GM12873 (cell line): ENCODE results near the gene IRAK2.

Experiments
- TF ChIP-seq, protein P1 (sequence below): IDR thresholded peaks from 2 replicates; pipeline ENCODE4 v1.5.1; 2012; ENCODE audit warnings: low read depth, mild to moderate bottlenecking, moderate library complexity, low read length, control low read depth; ENCODE audit not compliant: insufficient read depth; ENCODE audit errors: missing control alignments

Gene IRAK2

DNA sequence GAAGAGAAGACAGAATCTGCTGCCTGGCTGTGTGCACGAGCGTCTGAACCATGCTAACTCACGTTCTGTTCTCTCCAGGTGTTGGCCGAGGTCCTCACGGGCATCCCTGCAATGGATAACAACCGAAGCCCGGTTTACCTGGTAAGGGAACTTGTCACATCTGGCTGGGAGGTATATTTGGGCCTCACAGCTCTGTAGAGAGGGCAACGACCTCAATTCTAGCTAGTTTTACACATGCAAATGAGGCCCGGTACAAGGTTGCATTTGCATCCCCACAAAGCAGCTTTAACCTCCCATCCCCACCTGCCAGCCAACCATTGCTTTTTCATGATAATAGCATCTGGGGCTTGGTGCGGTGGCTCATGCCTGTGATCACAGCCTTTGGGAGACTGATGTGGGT is 61.6 kb downstream of the IRAK2 start:
- TF ChIP-seq, protein P1, sequence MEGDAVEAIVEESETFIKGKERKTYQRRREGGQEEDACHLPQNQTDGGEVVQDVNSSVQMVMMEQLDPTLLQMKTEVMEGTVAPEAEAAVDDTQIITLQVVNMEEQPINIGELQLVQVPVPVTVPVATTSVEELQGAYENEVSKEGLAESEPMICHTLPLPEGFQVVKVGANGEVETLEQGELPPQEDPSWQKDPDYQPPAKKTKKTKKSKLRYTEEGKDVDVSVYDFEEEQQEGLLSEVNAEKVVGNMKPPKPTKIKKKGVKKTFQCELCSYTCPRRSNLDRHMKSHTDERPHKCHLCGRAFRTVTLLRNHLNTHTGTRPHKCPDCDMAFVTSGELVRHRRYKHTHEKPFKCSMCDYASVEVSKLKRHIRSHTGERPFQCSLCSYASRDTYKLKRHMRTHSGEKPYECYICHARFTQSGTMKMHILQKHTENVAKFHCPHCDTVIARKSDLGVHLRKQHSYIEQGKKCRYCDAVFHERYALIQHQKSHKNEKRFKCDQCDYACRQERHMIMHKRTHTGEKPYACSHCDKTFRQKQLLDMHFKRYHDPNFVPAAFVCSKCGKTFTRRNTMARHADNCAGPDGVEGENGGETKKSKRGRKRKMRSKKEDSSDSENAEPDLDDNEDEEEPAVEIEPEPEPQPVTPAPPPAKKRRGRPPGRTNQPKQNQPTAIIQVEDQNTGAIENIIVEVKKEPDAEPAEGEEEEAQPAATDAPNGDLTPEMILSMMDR, result no peak

DNA sequence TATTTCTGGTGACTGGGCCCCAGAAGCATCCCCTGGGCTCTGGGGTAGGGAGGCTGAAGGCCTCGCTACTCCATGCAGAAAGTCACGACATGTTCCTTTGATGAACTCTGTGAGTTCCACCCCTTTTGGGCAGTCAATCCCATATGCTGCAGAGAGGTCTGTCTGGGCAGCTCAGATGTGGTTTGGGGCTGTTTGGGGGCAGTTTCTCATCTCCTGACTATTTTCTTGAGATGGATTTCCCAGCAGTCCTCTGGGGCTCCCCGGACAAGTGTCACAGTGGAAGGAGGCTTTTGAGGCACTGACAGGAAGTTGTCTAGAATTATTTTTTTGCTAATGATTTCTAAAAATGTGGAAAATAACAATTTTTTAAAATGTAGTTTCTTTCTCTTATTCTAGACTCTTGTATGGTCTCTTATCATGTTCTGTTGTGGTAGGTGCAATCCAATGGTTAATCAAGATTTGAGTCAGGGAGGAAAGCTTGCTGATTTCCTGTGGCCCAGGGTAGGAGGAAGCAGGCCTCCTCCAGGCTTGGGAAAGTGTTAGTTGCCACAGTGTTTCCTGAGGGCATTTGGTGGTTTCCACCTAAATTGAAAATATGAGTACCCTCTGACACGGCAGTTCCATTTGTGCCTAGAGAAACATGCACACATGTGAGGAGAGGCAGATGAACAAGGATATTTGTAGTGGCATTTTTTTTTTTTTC is 63.7 kb downstream of the IRAK2 start:
- TF ChIP-seq, protein P1, result no peak

DNA sequence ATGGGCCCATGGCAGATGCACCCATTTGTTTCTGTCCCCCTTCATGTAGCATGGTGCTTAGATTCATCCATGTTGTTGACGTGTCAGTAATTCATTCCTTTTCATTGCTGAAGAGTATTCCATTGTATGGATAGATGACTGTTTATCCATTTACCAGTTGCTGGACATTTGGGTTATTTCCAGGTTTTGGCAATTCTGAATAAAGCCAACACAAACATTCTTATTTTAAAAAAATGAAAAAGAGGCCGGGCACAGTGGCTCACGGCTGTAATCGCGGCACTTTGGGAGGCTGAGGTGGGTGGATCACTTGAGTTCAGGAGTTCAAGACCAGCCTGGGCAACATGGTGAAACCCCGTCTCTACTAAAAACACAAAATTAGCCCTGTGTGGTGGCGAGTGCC is 64.9 kb downstream of the IRAK2 start:
- TF ChIP-seq, protein P1, result no peak

DNA sequence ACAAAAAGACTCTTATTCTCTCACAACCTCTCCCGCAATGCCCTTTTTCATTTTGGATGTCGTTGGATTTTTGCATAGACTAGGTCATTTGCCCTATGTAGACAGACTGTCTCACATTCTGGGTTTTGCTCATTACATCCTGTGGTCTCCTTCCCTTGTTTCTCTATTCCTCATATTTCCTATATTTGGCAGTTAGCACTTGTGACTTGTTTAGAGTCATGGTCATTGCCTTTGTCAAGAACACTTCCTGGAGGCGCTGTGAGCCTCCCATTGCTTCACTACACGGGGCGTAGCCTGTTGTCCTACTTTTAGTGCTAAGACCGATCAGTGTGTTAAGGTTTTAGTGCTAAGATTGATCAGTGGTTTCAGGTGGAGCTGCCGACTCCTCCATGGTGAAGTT is 67.4 kb downstream of the IRAK2 start:
- TF ChIP-seq, protein P1, result peak; percentile 17

DNA sequence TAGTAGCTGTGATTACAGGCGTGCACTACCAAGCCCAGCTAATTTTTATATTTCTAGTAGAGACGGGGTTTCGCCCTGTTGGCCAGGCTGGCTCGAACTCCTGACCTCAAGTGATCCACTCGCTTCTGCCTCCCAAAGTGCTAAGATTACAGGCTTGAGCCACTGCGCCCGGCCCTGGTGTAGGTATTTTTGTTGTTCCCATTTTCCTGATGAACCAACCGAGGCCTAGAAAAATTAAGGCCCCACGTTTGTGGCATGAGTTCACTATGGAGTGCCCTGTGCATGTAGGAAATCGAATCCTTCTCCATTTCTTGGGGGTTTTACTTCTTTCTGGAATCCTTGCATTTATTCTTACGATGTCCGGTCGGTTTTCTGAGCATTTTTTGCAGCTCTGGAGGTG is 69.3 kb downstream of the IRAK2 start:
- TF ChIP-seq, protein P1, result no peak

DNA sequence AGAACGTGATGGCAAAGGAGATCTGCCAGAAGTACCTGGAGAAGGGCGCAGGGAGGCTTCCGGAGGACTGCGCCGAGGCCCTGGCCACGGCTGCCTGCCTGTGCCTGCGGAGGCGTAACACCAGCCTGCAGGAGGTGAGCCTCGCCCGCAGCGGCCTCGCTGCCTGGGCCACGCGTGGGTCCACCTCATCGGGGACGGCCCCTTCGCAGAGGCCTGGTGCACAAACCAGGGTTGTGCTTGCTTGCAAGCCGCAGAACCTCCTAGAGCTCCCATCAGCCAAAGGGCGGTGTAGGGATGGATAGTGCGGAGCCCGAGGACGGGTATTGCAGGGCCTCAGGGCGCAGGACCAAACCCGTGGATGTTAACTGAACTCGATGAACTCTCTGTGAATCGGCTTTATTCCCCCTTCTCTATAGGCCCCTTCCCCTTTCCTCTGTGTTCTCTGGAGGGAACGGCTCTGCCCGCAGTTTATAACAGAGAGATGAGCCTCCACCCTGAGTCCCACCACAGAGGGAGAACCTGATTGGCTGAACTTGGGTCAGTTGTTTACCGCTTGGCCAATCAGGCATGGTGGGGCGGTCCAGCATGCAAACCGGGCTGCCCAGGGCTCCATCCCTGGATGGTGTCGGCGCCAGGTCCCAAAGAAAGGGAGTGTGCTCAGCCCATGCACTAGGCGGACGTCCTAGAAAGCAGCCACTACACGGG is 70.0 kb downstream of the IRAK2 start:
- TF ChIP-seq, protein P1, result no peak

DNA sequence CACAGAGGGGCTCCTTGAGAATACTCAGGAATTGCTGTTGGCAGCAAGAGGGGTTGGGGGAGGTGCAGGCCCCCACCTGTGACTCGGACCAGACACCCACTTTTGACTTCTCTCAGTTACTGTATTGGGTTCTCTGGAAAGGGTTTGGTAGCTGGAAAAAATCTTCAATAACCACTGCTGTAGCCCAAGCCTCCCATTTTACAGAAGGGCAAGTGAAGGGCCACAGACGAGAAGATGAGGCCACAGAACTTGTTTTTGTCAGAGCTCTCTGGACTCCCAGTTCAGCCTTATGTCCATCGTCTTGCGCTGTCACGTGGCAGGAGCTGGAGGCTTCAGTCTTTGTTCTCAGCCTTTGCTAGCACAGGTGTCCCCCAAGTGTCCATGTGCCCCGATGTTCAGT is 70.8 kb downstream of the IRAK2 start:
- TF ChIP-seq, protein P1, result no peak
